B cell (primary cell): ENCODE measurements around the gene CCNI2. TPM values are rescaled to one million over a fixed set of nuclear protein-coding genes. Genes with fewer than 3 reads are reported as not detected.

Experiments
- ATAC-seq: fragments of 200-7000 bp; cut with Tn5 transposase; one replicate; pipeline ENCODE4 v1.10.0; 2021; ENCODE audit warnings: low read depth, mild to moderate bottlenecking, moderate number of reproducible peaks, moderate library complexity
- CTCF ChIA-PET: fragments of 350-600 bp; sonication (Branson Sonifier 250); formaldehyde crosslinking; loops from one replicate; lab custom pipeline; 2021; ENCODE audit warnings: antibody characterized with exemption, inconsistent platforms; lab: Charles Lee
- POLR2A ChIA-PET: fragments of 350-600 bp; sonication (Branson Sonifier 250); formaldehyde crosslinking; loops from one replicate; lab custom pipeline; 2021; ENCODE audit warnings: antibody characterized with exemption; lab: Charles Lee
- DNase-seq: peaks from one replicate; pipeline ENCODE4 v3.0.0; 2013
- H2AFZ ChIP-seq: 2 replicates; pipeline ENCODE4 v1.6.1; 2012; ENCODE audit warnings: mild to moderate bottlenecking, low read depth, low read length; ENCODE audit not compliant: insufficient read depth, poor library complexity, severe bottlenecking
- H3K27ac ChIP-seq, 2 donors: 1 replicate in 1 of 2; 2 replicates in 1 of 2; pipeline ENCODE4 v1.5.1; 2012 to 2013; ENCODE audit warnings: low read length in 2 of 2, mild to moderate bottlenecking in 2 of 2, moderate library complexity in 1 of 2
- H3K27me3 ChIP-seq, 4 experiments: fragments of 200-600 bp in 1 of 4; sonication (generic) in 1 of 4; replicated peaks in 1 of 4; 1 replicate in 2 of 4; 2 replicates in 2 of 4; pipeline versions ENCODE4 v1.6.1 to v1.7.0; 2013 to 2016; ENCODE audit warnings: low read length in 3 of 4, mild to moderate bottlenecking in 2 of 4, mixed read lengths in 1 of 4, moderate library complexity in 1 of 4; ENCODE audit not compliant: insufficient read depth in 4 of 4, control insufficient read depth in 3 of 4; ENCODE audit errors: control extremely low read depth in 1 of 4
- H3K36me3 ChIP-seq, 2 experiments: replicated peaks in 1 of 2; 1 replicate in 1 of 2; 2 replicates in 1 of 2; pipeline versions ENCODE4 v1.6.1 to v1.7.1; 2013; ENCODE audit warnings: low read length in 1 of 2; ENCODE audit not compliant: insufficient read depth in 2 of 2, control insufficient read depth in 1 of 2; ENCODE audit errors: control extremely low read depth in 1 of 2, extremely low read depth in 1 of 2
- H3K4me1 ChIP-seq, 2 donors: fragments of 200-600 bp in 1 of 2; sonication (generic) in 1 of 2; 1 replicate in 1 of 2; 2 replicates in 1 of 2; pipeline versions ENCODE4 v1.5.1 to v1.6.1; 2013 to 2017; ENCODE audit warnings: low read length in 2 of 2; ENCODE audit not compliant: control insufficient read depth in 2 of 2, insufficient read depth in 2 of 2
- H3K4me2 ChIP-seq: replicated peaks from 2 replicates; pipeline ENCODE3; 2012; ENCODE audit warnings: mild to moderate bottlenecking, low read depth, low read length; ENCODE audit not compliant: poor library complexity, severe bottlenecking
- H3K4me3 ChIP-seq, 5 experiments: fragments of 200-600 bp in 1 of 5; sonication (generic) in 1 of 5; 1 replicate in 3 of 5; 2 replicates in 2 of 5; pipeline versions ENCODE4 v1.5.1 to v1.7.0; 2011 to 2016; ENCODE audit warnings: low read length in 4 of 5, mild to moderate bottlenecking in 4 of 5, low read depth in 2 of 5, control low read depth in 1 of 5, moderate library complexity in 1 of 5; ENCODE audit not compliant: insufficient read depth in 1 of 5; ENCODE audit errors: control extremely low read depth in 1 of 5, extremely low read depth in 1 of 5
- H3K79me2 ChIP-seq: fragments of 200-600 bp; sonication (generic); one replicate; pipeline ENCODE4 v1.6.0; 2016; ENCODE audit warnings: low read length; ENCODE audit not compliant: control insufficient read depth, insufficient read depth
- H3K9ac ChIP-seq: fragments of 200-600 bp; sonication (generic); 2 replicates; pipeline ENCODE4 v1.6.1; 2017; ENCODE audit warnings: mild to moderate bottlenecking, low read length, moderate library complexity
- H3K9me3 ChIP-seq, 3 donors: one replicate each; pipeline versions ENCODE4 v1.6.1 to v1.7.1; 2013; ENCODE audit warnings: low read length in 2 of 3; ENCODE audit not compliant: control insufficient read depth in 2 of 3, insufficient read depth in 1 of 3; ENCODE audit errors: control extremely low read depth in 1 of 3
- H4K20me1 ChIP-seq: 2 replicates; pipeline ENCODE4 v1.6.0; 2012; ENCODE audit warnings: mild to moderate bottlenecking, low read length; ENCODE audit not compliant: insufficient read depth, control insufficient read depth, poor library complexity, severe bottlenecking
- H3K27ac Mint-ChIP-seq: one replicate; pipeline ENCODE4 v1.8.0; 2021; ENCODE audit warnings: mixed read lengths
- H3K27me3 Mint-ChIP-seq: one replicate; pipeline ENCODE4 v1.8.0; 2021; ENCODE audit warnings: mixed read lengths
- H3K4me1 Mint-ChIP-seq: one replicate; pipeline ENCODE4 v1.8.0; 2021; ENCODE audit warnings: mixed read lengths
- H3K4me3 Mint-ChIP-seq: one replicate; pipeline ENCODE4 v1.8.0; 2021; ENCODE audit warnings: mixed read lengths
- H3K9me3 Mint-ChIP-seq: one replicate; pipeline ENCODE4 v1.8.0; 2022; ENCODE audit warnings: mixed read lengths; ENCODE audit not compliant: insufficient read depth
- EZH2 ChIP-seq: IDR thresholded peaks from 2 replicates; pipeline ENCODE4 v1.6.1; 2012; ENCODE audit warnings: borderline replicate concordance, low read depth, mild to moderate bottlenecking, moderate library complexity, low read length; ENCODE audit not compliant: insufficient read depth, poor library complexity, severe bottlenecking
- WGBS: methylation state at CpG from one replicate; pipeline ENCODE4 v1.1.5; 2013; ENCODE audit warnings: missing lambda C conversion rate; ENCODE audit not compliant: insufficient coverage; 5-methylcytosine and 5-hydroxymethylcytosine counted together
- intact Hi-C: fragments of 100-400 bp; cut with micrococcal nuclease; formaldehyde crosslinking; loops from one replicate; pipeline ENCODE4 v1.10.0; 2022
- polyA plus RNA-seq: library from polyadenylated mRNA; depleted of rRNA; stranded (reverse); fragments of >200 nt; gene quantifications from 2 replicates; pipeline ENCODE4 v1.2.3, GENCODE V29; 2012
- total RNA-seq, 2 donors: library from RNA; stranded (reverse); fragments of 120-200 nt in 1 of 2; gene quantifications; 1 replicate in 1 of 2; 2 replicates in 1 of 2; pipeline versions ENCODE4 v1.2.3 to v1.2.4, GENCODE V29; 2013 to 2022
- TF ChIP-seq, protein P1 (sequence below): fragments of 200-600 bp; IDR thresholded peaks from one replicate; pipeline ENCODE4 v1.8.0; 2022; ENCODE audit warnings: antibody characterized with exemption, mild to moderate bottlenecking

CCNI2 gene
- total and polyA plus RNA-seq, 2 donors (not counting 1 experiment from before 2014, with no cell fraction given): 0.39 to 2.0 TPM

DNA sequence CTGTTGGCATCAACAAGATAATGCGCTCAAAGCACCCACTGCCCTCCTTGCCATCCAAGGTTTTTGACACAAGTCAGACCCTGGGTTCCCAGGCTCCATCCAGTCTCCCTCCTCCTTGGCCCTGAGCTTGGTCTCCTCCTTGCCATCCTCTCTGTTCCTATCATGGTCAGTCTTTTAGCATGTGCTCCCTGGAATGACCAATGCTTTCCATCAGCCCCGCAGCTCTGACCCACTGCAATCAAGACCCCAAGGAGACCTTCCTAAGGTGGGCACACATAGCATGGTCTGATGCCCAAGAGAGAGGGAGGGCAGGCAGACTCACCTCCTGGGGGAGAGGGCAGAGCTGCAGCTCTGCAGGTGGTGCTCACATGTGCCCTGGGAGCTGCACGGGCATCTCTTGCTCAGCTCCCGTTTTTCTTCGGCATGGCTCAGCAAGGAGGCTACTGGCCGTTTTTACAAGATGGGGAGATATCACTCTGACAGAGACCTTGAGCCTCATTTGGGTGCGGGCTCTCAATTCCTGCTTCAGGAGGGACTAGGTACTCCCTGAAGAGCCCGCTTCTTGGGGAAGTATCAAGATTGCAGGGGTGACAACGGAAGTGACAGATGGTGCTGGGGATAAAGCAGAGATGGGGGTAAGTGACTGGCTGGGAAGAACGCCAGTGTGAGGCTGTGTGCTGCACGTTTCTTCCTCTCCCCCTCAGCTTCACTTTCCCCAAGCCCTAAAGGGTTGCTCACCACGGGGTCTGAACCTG, 26.6 kb downstream of the CCNI2 start:
- H3K9ac ChIP-seq: no peak overlapping the region
- ChIA-PET POLR2A (no interaction called here), CTCF (no interaction called here)
- H3K4me3 ChIP-seq: no peak overlapping the region
- no peaks in the 10 kb centered on the region for H3K36me3 ChIP-seq
- no peaks in the 10 kb centered on the region for H4K20me1 ChIP-seq
- H2AFZ ChIP-seq: no peak overlapping the region
- Mint-ChIP-seq H3K27me3 (peaks cover 14% of the 10 kb centered on the region), H3K27ac (no peak overlapping the region), H3K4me1 (peaks cover 8% of the 10 kb centered on the region), H3K4me3 (no peak overlapping the region), H3K9me3 (no peaks in the 10 kb centered on the region)
- H3K4me2 ChIP-seq: no peak overlapping the region
- peaks cover 2 to 26% (median 12%) of the 10 kb centered on the region in 4 experiments for H3K27me3 ChIP-seq
- peaks cover 0 to 9% (median 0%) of the 10 kb centered on the region in 3 donors for H3K9me3 ChIP-seq
- DNase-seq (no peak), ATAC-seq (no peak)
- H3K4me1 ChIP-seq: peaks cover 14 to 16% of the 10 kb centered on the region in 2 donors
- H3K79me2 ChIP-seq: no peaks in the 10 kb centered on the region
- H3K27ac ChIP-seq: no peak overlapping the region
- TF ChIP-seq, protein P1, sequence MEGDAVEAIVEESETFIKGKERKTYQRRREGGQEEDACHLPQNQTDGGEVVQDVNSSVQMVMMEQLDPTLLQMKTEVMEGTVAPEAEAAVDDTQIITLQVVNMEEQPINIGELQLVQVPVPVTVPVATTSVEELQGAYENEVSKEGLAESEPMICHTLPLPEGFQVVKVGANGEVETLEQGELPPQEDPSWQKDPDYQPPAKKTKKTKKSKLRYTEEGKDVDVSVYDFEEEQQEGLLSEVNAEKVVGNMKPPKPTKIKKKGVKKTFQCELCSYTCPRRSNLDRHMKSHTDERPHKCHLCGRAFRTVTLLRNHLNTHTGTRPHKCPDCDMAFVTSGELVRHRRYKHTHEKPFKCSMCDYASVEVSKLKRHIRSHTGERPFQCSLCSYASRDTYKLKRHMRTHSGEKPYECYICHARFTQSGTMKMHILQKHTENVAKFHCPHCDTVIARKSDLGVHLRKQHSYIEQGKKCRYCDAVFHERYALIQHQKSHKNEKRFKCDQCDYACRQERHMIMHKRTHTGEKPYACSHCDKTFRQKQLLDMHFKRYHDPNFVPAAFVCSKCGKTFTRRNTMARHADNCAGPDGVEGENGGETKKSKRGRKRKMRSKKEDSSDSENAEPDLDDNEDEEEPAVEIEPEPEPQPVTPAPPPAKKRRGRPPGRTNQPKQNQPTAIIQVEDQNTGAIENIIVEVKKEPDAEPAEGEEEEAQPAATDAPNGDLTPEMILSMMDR: no peak
- no peak for TF ChIP-seq EZH2
- intact Hi-C loops: no loop called here
- 92% methylated on average over 8 of the region's 12 CpGs for WGBS

DNA sequence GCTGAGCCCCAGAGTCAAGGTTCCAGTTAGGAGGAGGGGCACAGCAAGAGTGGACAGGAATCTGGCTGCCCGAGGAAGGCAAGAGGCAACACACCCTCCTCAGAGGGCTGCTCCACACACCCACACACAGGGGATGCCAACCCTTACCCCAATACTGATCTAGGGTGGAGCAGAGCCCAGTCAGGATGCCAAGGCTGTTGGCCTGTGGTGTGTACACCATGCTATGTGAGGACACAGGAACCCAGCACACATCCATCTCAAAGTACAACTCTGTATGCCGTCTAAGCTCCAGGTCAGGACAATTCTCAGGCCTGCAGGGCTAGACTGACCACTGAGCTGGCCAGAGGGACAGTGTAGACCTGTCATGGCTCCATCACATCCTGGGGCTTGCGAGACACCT, 27.2 kb downstream of the CCNI2 start:
- Histone ChIP-seq H3K27me3 (peaks cover 2 to 32% (median 16%) of the 10 kb centered on the region in 4 experiments), H3K9me3 (peaks cover 0 to 9% (median 0%) of the 10 kb centered on the region in 3 donors), H3K27ac (no peak overlapping the region), H3K4me1 (peaks cover 14 to 16% of the 10 kb centered on the region in 2 donors), H3K79me2 (no peaks in the 10 kb centered on the region), H4K20me1 (no peaks in the 10 kb centered on the region), H3K4me2 (no peak overlapping the region), H3K4me3 (no peak overlapping the region), H2AFZ (no peak overlapping the region), H3K36me3 (no peaks in the 10 kb centered on the region), H3K9ac (no peak overlapping the region)
- Mint-ChIP-seq H3K4me1 (peaks cover 8% of the 10 kb centered on the region), H3K27ac (no peak overlapping the region), H3K9me3 (no peaks in the 10 kb centered on the region), H3K4me3 (no peak overlapping the region), H3K27me3 (peaks cover 20% of the 10 kb centered on the region)
- WGBS: 95% methylated on average over 3 of the region's 3 CpGs
- no peak for TF ChIP-seq EZH2
- TF ChIP-seq, protein P1: no peak
- no peak for ATAC-seq
- intact Hi-C loops: no loop called here
- POLR2A ChIA-PET: no interaction called here
- CTCF ChIA-PET: no interaction called here
- no peak for DNase-seq
